ENCODE results near the gene PDE3A.

The PDE3A gene

GRCh38 chr12:20585913-20586312 lies 217.6 kb downstream of the PDE3A start:
- Histone ChIP-seq H2AFZ (ENCODE audit: low read length) (no peak overlapping the region), H4K20me1 (ENCODE audit: insufficient read depth, low read length) (no peaks in the 10 kb centered on the region), H3K79me2 (ENCODE audit: low read length) (no peaks in the 10 kb centered on the region)

DNA sequence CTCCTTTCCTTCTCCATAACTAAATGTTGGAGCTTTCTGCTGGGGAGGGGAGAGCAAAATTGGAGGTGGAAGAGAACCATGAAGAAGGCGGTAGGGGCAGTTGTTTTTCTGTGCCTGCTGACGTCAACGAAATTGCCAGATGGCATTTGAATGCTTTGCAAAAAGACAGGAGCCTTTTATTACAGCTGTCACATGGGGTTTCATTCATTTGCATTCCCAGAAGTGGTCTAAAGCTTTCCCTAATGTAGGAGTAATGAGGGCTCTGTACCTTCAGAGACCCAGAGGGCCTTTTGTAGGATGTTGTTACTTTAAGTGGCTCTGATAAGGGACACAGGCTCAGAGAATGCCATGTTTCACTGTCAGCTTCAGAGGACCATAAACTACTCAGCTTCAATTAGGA lies 219.7 kb downstream of the PDE3A start:
- no peaks in the 10 kb centered on the region for H3K27me3 ChIP-seq (replicated peaks; ENCODE audit: insufficient read depth, low read length)
- H4K20me1 ChIP-seq (ENCODE audit: insufficient read depth, low read length): no peaks in the 10 kb centered on the region
- no peaks in the 10 kb centered on the region for H3K36me3 ChIP-seq (replicated peaks; ENCODE audit: insufficient read depth, low read length)
- DNase-seq: peak; percentile 15
- TF ChIP-seq EZH2phosphoT487 (IDR thresholded peaks at IDR 0.05; ENCODE audit: low read length) (no peak), EZH2 (optimal IDR thresholded peaks at IDR 0.05; ENCODE audit: low read depth, low read length) (no peak), CTCF (IDR thresholded peaks at IDR 0.05; ENCODE audit: low read length) (no peak)
- H3K9ac ChIP-seq (ENCODE audit: low read length): no peak overlapping the region
- H3K9me2 ChIP-seq (replicated peaks; ENCODE audit: insufficient read depth, low read length): no peaks in the 10 kb centered on the region
- H2AFZ ChIP-seq (ENCODE audit: low read length): no peak overlapping the region
- H3K27ac ChIP-seq (ENCODE audit: low read length): peak overlapping the region; percentile 19; the same call in 1 of the 2 replicates
- H3F3A ChIP-seq (ENCODE audit: insufficient read depth, low read length): no peaks in the 10 kb centered on the region
- no peak overlapping the region for H3K4me3 ChIP-seq (ENCODE audit: low read length)
- peak overlapping the region; percentile 24 for H3K4me2 ChIP-seq (ENCODE audit: low read depth, low read length)
- no peaks in the 10 kb centered on the region for H3K79me2 ChIP-seq (ENCODE audit: low read length)
- peaks cover 10% of the 10 kb centered on the region; the same call in 1 of the 2 replicates for H3K4me1 ChIP-seq (ENCODE audit: low read length)
- H3K9me3 ChIP-seq (replicated peaks; ENCODE audit: insufficient read depth, low read length): no peaks in the 10 kb centered on the region

More at GRCh38 chr12:20585913-20586312, 217.6 kb downstream of the PDE3A start:
- no peak for TF ChIP-seq CTCF (IDR thresholded peaks at IDR 0.05; ENCODE audit: low read length)
- no peak for TF ChIP-seq EZH2 (optimal IDR thresholded peaks at IDR 0.05; ENCODE audit: low read depth, low read length)
- TF ChIP-seq EZH2phosphoT487 (IDR thresholded peaks at IDR 0.05; ENCODE audit: low read length): no peak
- Histone ChIP-seq H3K27me3 (replicated peaks; ENCODE audit: insufficient read depth, low read length) (no peaks in the 10 kb centered on the region), H3K4me1 (ENCODE audit: low read length) (peaks cover 10% of the 10 kb centered on the region; the same call in 1 of the 2 replicates), H3K9me3 (replicated peaks; ENCODE audit: insufficient read depth, low read length) (no peaks in the 10 kb centered on the region), H3K27ac (ENCODE audit: low read length) (no peak overlapping the region), H3K4me3 (ENCODE audit: low read length) (no peak overlapping the region), H3K9me2 (replicated peaks; ENCODE audit: insufficient read depth, low read length) (no peaks in the 10 kb centered on the region), H3K36me3 (replicated peaks; ENCODE audit: insufficient read depth, low read length) (no peaks in the 10 kb centered on the region), H3K4me2 (ENCODE audit: low read depth, low read length) (no peak overlapping the region), H3K9ac (ENCODE audit: low read length) (no peak overlapping the region), H3F3A (ENCODE audit: insufficient read depth, low read length) (no peaks in the 10 kb centered on the region)
- DNase-seq: no peak

DNA sequence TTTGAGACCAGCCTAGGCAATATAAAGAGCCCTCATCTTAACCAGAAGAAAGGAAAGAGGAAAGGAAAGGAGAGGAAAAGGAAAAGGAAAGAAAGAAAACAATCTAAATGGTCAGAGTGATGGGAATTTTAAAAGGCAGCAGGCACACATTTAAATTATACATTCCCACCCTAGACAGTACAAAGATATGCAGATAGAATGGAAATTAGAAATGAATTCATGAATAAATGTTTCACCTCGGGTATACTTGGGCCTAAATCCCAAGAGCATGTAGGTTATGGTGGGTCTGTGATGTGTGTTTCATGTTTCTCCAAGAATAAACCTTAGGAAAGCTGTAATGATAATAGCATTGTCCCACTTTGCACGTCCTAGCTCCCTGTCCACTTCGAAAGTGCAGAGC lies 222.2 kb downstream of the PDE3A start:
- no peak for TF ChIP-seq EZH2 (optimal IDR thresholded peaks at IDR 0.05; ENCODE audit: low read depth, low read length)
- TF ChIP-seq EZH2phosphoT487 (IDR thresholded peaks at IDR 0.05; ENCODE audit: low read length): no peak
- TF ChIP-seq CTCF (IDR thresholded peaks at IDR 0.05; ENCODE audit: low read length): no peak
- no peaks in the 10 kb centered on the region for H3K9me3 ChIP-seq (replicated peaks; ENCODE audit: insufficient read depth, low read length)
- no peaks in the 10 kb centered on the region for H3K36me3 ChIP-seq (replicated peaks; ENCODE audit: insufficient read depth, low read length)
- H2AFZ ChIP-seq (ENCODE audit: low read length): no peak overlapping the region
- no peak overlapping the region for H3K9ac ChIP-seq (ENCODE audit: low read length)
- no peak overlapping the region for H3K4me2 ChIP-seq (ENCODE audit: low read depth, low read length)
- no peak overlapping the region for H3K27ac ChIP-seq (ENCODE audit: low read length)
- H4K20me1 ChIP-seq (ENCODE audit: insufficient read depth, low read length): no peaks in the 10 kb centered on the region
- H3K4me1 ChIP-seq (ENCODE audit: low read length): 0 out of 2 replicates have a peak, but pooled peaks cover 4% of the 10 kb centered on the region
- no peak for DNase-seq
- H3K27me3 ChIP-seq (replicated peaks; ENCODE audit: insufficient read depth, low read length): no peaks in the 10 kb centered on the region
- H3K79me2 ChIP-seq (ENCODE audit: low read length): no peaks in the 10 kb centered on the region
- no peaks in the 10 kb centered on the region for H3K9me2 ChIP-seq (replicated peaks; ENCODE audit: insufficient read depth, low read length)
- H3K4me3 ChIP-seq (ENCODE audit: low read length): no peak overlapping the region
- no peaks in the 10 kb centered on the region for H3F3A ChIP-seq (ENCODE audit: insufficient read depth, low read length)
